Kidney (tissue), 14 donors: ENCODE data around the gene SMAD3. TPM values are rescaled to one million over a fixed set of nuclear protein-coding genes. Genes with fewer than 3 reads are reported as not detected.

Source experiments
- DNase-seq, 5 donors: peaks; one replicate each; pipeline ENCODE4 v3.0.0-alpha.2; 2013 to 2020
- FAIRE-seq: peaks from 2 replicates; lab custom pipeline; 2012; peaks lifted over from hg19 to GRCh38; lab: Jason Lieb, UNC
- H3K27ac ChIP-seq, 2 donors: one replicate each; pipeline ENCODE4 v1.7.0; 2013; ENCODE audit warnings: low read depth in 2 of 2, low read length in 2 of 2, inconsistent platforms in 1 of 2
- H3K27me3 ChIP-seq: one replicate; pipeline ENCODE4 v1.7.1; 2013; ENCODE audit warnings: low read length, inconsistent platforms; ENCODE audit not compliant: control insufficient read depth, insufficient read depth
- H3K36me3 ChIP-seq, 3 donors: one replicate each; pipeline versions ENCODE4 v1.7.0 to v1.7.1; 2013; ENCODE audit warnings: low read length in 3 of 3, control low read depth in 1 of 3, inconsistent platforms in 1 of 3; ENCODE audit not compliant: insufficient read depth in 3 of 3, control insufficient read depth in 2 of 3
- H3K4me1 ChIP-seq, 3 donors: one replicate each; pipeline versions ENCODE4 v1.7.0 to v1.7.1; 2013; ENCODE audit warnings: low read length in 3 of 3, inconsistent platforms in 1 of 3, low read depth in 1 of 3; ENCODE audit not compliant: control insufficient read depth in 2 of 3, insufficient read depth in 2 of 3
- H3K4me3 ChIP-seq, 3 donors: one replicate each; pipeline versions ENCODE4 v1.7.0 to v1.8.1; 2013; ENCODE audit warnings: low read length in 3 of 3, control low read depth in 1 of 3, inconsistent platforms in 1 of 3
- H3K9ac ChIP-seq, 3 donors: one replicate each; pipeline versions ENCODE4 v1.7.0 to v1.7.1; 2013; ENCODE audit warnings: low read length in 3 of 3, control low read depth in 1 of 3, inconsistent platforms in 1 of 3
- H3K9me3 ChIP-seq, 3 donors: one replicate each; pipeline versions ENCODE4 v1.7.0 to v1.7.1; 2013; ENCODE audit warnings: low read length in 3 of 3, control low read depth in 1 of 3, inconsistent platforms in 1 of 3; ENCODE audit not compliant: control insufficient read depth in 2 of 3, insufficient read depth in 1 of 3
- CTCF ChIP-seq: IDR thresholded peaks from 3 replicates; pipeline ENCODE4 v1.5.1; 2012; ENCODE audit warnings: mild to moderate bottlenecking, moderate library complexity, borderline replicate concordance; ENCODE audit not compliant: insufficient read depth; ENCODE audit errors: extremely low read depth
- intact Hi-C: fragments of 100-400 bp; cut with DNase I; formaldehyde crosslinking; loops from one replicate; pipeline ENCODE4 v1.11.1; 2022
- polyA plus RNA-seq: library from polyadenylated mRNA; stranded (reverse); fragments of 350-450 nt; fragmentation: Illumina TruSeq; extraction: RNeasy Lipid Tissue Mini Kit (QIAGEN cat#74804); gene quantifications from one replicate; pipeline ENCODE4 v1.2.3, GENCODE V29; 2014; ENCODE audit warnings: low read depth, low replicate concordance; ENCODE audit not compliant: insufficient read depth
- total RNA-seq: library from RNA; stranded (reverse); fragmentation: NEBNext Ultra II Directional; extraction: Animal tissue kit (Norgen Biotek cat#: 25700); gene quantifications from one replicate; pipeline ENCODE4 v1.2.1, GENCODE V29; 2021
- donor health status: control.
- donor health status: control.
- donor health status: control.
- donor health status: control.
- donor health status: control.
- donor health status: DM: yes; HTN: yes; CAD: no.
- donor health status: Normal renal cell carcinoma (clear cell type).

SMAD3 gene
- total and polyA plus RNA-seq, 2 donors from 2014 or later, result 10.1 to 58.2 TPM

GRCh38 chr15:67185621-67186225, 120.3 kb downstream of the SMAD3 start:
- H3K36me3 ChIP-seq, result peaks cover 2 to 61% (median 21%) of the 10 kb centered on the region in 3 donors
- no peaks in the 10 kb centered on the region for H3K27me3 ChIP-seq
- DNase-seq, result peak in 1 of 5 donors; percentile 21
- peaks cover 0 to 12% (median 10%) of the 10 kb centered on the region in 3 donors for H3K4me1 ChIP-seq
- no peaks in the 10 kb centered on the region for H3K9me3 ChIP-seq
- no peak overlapping the region for H3K9ac ChIP-seq
- intact Hi-C loops, result no loop called here
- FAIRE-seq, result no peak
- no peak overlapping the region for H3K27ac ChIP-seq
- H3K4me3 ChIP-seq, result no peak overlapping the region
- TF ChIP-seq CTCF, result no peak

- Histone ChIP-seq H3K27ac (no peak overlapping the region), H3K9ac (no peak overlapping the region), H3K4me3 (no peak overlapping the region), H3K9me3 (no peaks in the 10 kb centered on the region), H3K4me1 (peaks cover 0 to 12% (median 10%) of the 10 kb centered on the region in 3 donors), H3K27me3 (no peaks in the 10 kb centered on the region), H3K36me3 (peaks cover 2 to 63% (median 22%) of the 10 kb centered on the region in 3 donors)
- intact Hi-C loops, result no loop called here
- FAIRE-seq, result no peak
- peak in 2 of 5 donors; percentile 26 to 39 for DNase-seq
- no peak for TF ChIP-seq CTCF
Observed at GRCh38 chr15:67186226-67186649, 120.8 kb downstream of the SMAD3 start.

GRCh38 chr15:67186688-67187087, 121.3 kb downstream of the SMAD3 start:
- no peaks in the 10 kb centered on the region for H3K27me3 ChIP-seq
- peaks cover 2 to 68% (median 23%) of the 10 kb centered on the region in 3 donors for H3K36me3 ChIP-seq
- FAIRE-seq (no peak), DNase-seq (peak in 1 of 5 donors; percentile 32)
- no peak for TF ChIP-seq CTCF
- no peak overlapping the region for H3K9ac ChIP-seq
- H3K4me3 ChIP-seq, result no peak overlapping the region
- no peak overlapping the region for H3K27ac ChIP-seq
- intact Hi-C loops, result no loop called here
- H3K4me1 ChIP-seq, result peaks cover 0 to 12% (median 10%) of the 10 kb centered on the region in 3 donors
- no peaks in the 10 kb centered on the region for H3K9me3 ChIP-seq
